ENCODE measurements around the gene BICD2.

DNA sequence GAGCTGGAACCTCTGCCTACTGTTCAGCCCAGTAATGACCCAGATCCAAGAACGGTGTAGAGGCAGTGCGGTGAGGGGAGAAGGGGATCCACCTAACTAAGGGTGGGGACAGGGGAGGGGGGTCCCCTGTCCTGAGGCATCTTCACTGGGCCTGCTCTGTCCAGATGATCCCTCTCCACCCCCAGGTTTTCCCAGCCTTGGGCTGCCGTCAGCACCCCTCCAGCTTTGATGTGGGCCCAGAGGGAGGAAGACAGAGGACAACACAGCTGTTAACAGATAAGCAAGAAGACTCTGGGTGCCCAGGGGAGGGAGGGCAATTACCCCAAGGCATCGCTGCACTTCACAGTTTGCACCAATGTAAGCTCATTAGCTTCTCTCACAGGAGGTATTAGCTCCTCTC lies 19.3 kb downstream of the BICD2 start:
- no peak for TF ChIP-seq POLR2AphosphoS5 (IDR thresholded peaks at IDR 0.05)
- no peak for TF ChIP-seq EZH2 (IDR thresholded peaks at IDR 0.05; ENCODE audit: borderline replicate concordance, insufficient read depth, low read length, poor library complexity, severe bottlenecking)
- TF ChIP-seq, protein P1, sequence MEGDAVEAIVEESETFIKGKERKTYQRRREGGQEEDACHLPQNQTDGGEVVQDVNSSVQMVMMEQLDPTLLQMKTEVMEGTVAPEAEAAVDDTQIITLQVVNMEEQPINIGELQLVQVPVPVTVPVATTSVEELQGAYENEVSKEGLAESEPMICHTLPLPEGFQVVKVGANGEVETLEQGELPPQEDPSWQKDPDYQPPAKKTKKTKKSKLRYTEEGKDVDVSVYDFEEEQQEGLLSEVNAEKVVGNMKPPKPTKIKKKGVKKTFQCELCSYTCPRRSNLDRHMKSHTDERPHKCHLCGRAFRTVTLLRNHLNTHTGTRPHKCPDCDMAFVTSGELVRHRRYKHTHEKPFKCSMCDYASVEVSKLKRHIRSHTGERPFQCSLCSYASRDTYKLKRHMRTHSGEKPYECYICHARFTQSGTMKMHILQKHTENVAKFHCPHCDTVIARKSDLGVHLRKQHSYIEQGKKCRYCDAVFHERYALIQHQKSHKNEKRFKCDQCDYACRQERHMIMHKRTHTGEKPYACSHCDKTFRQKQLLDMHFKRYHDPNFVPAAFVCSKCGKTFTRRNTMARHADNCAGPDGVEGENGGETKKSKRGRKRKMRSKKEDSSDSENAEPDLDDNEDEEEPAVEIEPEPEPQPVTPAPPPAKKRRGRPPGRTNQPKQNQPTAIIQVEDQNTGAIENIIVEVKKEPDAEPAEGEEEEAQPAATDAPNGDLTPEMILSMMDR (IDR thresholded peaks at IDR 0.05; ENCODE audit: poor library complexity, severe bottlenecking), result no peak
- no peak for TF ChIP-seq RAD21 (conservative IDR thresholded peaks at IDR 0.05)
- no peak for TF ChIP-seq TAF1 (IDR thresholded peaks at IDR 0.05; ENCODE audit: low read depth)
- no peak for TF ChIP-seq EP300 (conservative IDR thresholded peaks at IDR 0.05; ENCODE audit: poor library complexity, severe bottlenecking)
- TF ChIP-seq, protein P2, sequence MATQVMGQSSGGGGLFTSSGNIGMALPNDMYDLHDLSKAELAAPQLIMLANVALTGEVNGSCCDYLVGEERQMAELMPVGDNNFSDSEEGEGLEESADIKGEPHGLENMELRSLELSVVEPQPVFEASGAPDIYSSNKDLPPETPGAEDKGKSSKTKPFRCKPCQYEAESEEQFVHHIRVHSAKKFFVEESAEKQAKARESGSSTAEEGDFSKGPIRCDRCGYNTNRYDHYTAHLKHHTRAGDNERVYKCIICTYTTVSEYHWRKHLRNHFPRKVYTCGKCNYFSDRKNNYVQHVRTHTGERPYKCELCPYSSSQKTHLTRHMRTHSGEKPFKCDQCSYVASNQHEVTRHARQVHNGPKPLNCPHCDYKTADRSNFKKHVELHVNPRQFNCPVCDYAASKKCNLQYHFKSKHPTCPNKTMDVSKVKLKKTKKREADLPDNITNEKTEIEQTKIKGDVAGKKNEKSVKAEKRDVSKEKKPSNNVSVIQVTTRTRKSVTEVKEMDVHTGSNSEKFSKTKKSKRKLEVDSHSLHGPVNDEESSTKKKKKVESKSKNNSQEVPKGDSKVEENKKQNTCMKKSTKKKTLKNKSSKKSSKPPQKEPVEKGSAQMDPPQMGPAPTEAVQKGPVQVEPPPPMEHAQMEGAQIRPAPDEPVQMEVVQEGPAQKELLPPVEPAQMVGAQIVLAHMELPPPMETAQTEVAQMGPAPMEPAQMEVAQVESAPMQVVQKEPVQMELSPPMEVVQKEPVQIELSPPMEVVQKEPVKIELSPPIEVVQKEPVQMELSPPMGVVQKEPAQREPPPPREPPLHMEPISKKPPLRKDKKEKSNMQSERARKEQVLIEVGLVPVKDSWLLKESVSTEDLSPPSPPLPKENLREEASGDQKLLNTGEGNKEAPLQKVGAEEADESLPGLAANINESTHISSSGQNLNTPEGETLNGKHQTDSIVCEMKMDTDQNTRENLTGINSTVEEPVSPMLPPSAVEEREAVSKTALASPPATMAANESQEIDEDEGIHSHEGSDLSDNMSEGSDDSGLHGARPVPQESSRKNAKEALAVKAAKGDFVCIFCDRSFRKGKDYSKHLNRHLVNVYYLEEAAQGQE (IDR thresholded peaks at IDR 0.05; ENCODE audit: borderline replicate concordance), result no peak
- no peak for TF ChIP-seq MXI1 (conservative IDR thresholded peaks at IDR 0.05; ENCODE audit: poor library complexity, severe bottlenecking)
- no peak for TF ChIP-seq SMC3 (conservative IDR thresholded peaks at IDR 0.05; ENCODE audit: poor library complexity)

Measured in neural cell (in vitro differentiated cells).